Colonic mucosa (tissue), 4 donors: ENCODE measurements around the gene MYLK. TPM values are rescaled to one million over a fixed set of nuclear protein-coding genes. Genes with fewer than 3 reads are reported as not detected.

Experiments used
- DNase-seq: peaks from one replicate; pipeline ENCODE4 v3.0.0-alpha.2; 2020
- H3K27ac ChIP-seq: fragments of 200-600 bp; one replicate; pipeline ENCODE4 v1.8.0; 2021
- H3K27me3 ChIP-seq: fragments of 200-600 bp; one replicate; pipeline ENCODE4 v1.8.0; 2021
- H3K36me3 ChIP-seq: fragments of 200-600 bp; one replicate; pipeline ENCODE4 v1.8.0; 2021
- H3K4me1 ChIP-seq: fragments of 200-600 bp; one replicate; pipeline ENCODE4 v1.8.0; 2021; ENCODE audit warnings: mild to moderate bottlenecking
- H3K4me3 ChIP-seq: fragments of 200-600 bp; one replicate; pipeline ENCODE4 v1.8.0; 2021
- H3K9ac ChIP-seq, 2 donors: one replicate each; pipeline ENCODE4 v1.7.0; 2013; ENCODE audit warnings: control low read depth in 2 of 2, low read depth in 2 of 2, low read length in 2 of 2
- H3K9me3 ChIP-seq: fragments of 200-600 bp; one replicate; pipeline ENCODE4 v1.8.0; 2021
- CTCF ChIP-seq: fragments of 200-600 bp; IDR thresholded peaks from one replicate; pipeline ENCODE4 v1.8.0; 2022; ENCODE audit warnings: antibody characterized with exemption, mild to moderate bottlenecking
- intact Hi-C: fragments of 100-400 bp; cut with DNase I; formaldehyde crosslinking; loops from one replicate; pipeline ENCODE4 v1.14.1; 2022
- total RNA-seq, 2 donors: library from RNA; stranded (reverse); fragmentation: NEBNext Ultra II Directional in 1 of 2; extraction: Animal tissue kit (Norgen Biotek cat#: 25700) in 1 of 2; gene quantifications; one replicate each; pipeline ENCODE4 v1.2.1, GENCODE V29; 2021
- donor health status: healthy.
- donor health status: DM: no; HTN: no; CAD: no.
- donor health status: DM: no; HTN: no; CAD: no.

Gene MYLK
- total RNA-seq, 2 donors from 2014 or later: 58.8 to 267 TPM

DNA sequence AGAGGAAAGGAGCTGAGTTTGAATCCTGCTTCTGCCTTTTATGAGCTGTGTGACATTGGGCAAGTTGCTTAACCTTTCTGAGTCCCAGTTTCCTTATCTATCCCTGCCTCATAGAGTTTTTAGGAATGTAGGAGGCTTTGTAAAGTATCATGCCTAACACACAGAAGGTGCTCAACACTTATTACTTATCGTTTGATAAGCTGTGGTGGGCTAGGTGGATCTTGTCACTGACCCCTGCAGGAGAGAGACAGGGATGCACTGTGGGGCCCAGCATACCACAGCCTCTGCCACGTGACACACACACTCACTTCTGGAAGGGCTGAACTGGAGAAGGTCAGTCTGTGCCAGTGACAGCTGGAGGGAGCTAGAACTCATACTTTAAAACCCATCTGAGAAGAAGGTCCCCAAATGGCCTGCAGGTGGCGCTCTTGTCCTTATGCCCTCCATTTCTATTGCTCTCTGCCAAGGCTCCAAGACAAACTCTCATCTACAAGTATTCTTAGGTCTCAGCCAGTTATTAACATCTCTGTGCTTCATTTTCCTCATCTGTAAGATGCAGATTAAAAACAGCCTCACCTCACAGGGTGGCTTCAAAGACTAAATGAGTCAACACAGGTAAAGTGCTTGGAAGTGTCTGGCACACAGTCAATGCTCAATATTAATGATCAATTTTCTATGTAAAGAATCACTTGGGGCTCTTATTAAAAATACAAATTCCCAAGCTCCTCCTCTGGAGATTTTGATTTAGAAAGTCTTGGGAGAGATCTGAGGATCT, 241.8 kb downstream of the MYLK start:
- Histone ChIP-seq H3K36me3 (no peaks in the 10 kb centered on the region), H3K27me3 (no peaks in the 10 kb centered on the region), H3K4me3 (no peak overlapping the region), H3K9ac (no peak overlapping the region), H3K9me3 (no peaks in the 10 kb centered on the region), H3K27ac (no peak overlapping the region), H3K4me1 (no peaks in the 10 kb centered on the region)
- peak; percentile 81 for DNase-seq
- peak; percentile 81 for TF ChIP-seq CTCF
- intact Hi-C loops: no loop called here

DNA sequence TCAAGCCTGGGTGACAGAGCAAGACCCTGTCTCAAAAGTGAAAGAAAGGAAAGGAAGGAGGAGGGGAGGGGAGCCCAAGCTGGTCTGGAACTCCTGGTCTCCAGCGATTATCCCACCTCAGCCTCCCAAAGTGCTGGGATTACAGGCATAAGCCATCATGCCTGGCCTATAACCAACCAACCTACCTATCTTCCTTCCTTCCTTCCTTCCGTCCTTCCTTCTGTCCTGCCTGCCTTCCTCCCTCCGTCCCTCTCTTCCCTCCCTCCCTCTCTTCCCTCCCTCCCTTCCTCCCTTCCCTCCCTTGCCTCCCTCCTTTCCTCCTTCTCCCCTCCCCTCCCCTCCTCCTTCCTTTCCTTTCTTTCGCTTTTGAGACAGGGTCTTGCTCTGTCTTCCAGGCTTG, 242.6 kb downstream of the MYLK start:
- H3K4me1 ChIP-seq: no peaks in the 10 kb centered on the region
- intact Hi-C loops: no loop called here
- H3K36me3 ChIP-seq: no peaks in the 10 kb centered on the region

GRCh38 chr3:123640740-123641462, 243.2 kb downstream of the MYLK start:
- DNase-seq: no peak
- Histone ChIP-seq H3K36me3 (no peaks in the 10 kb centered on the region), H3K9me3 (no peaks in the 10 kb centered on the region), H3K4me3 (no peak overlapping the region), H3K9ac (no peak overlapping the region), H3K27me3 (no peaks in the 10 kb centered on the region), H3K4me1 (no peaks in the 10 kb centered on the region), H3K27ac (no peak overlapping the region)
- intact Hi-C loops: no loop called here
- TF ChIP-seq CTCF: no peak

More for the DNA sequence above, 242.6 kb downstream of the MYLK start:
- Histone ChIP-seq H3K4me3 (no peak overlapping the region), H3K9me3 (no peaks in the 10 kb centered on the region), H3K9ac (no peak overlapping the region), H3K27ac (no peak overlapping the region), H3K27me3 (no peaks in the 10 kb centered on the region)
- no peak for DNase-seq
- no peak for TF ChIP-seq CTCF

- Histone ChIP-seq H3K9me3 (no peaks in the 10 kb centered on the region), H3K27ac (no peak overlapping the region), H3K9ac (no peak overlapping the region), H3K27me3 (no peaks in the 10 kb centered on the region), H3K4me1 (no peaks in the 10 kb centered on the region), H3K4me3 (no peak overlapping the region), H3K36me3 (no peaks in the 10 kb centered on the region)
- no peak for TF ChIP-seq CTCF
- no peak for DNase-seq
- intact Hi-C loops: no loop called here
Measured at GRCh38 chr3:123640311-123640710, 243.8 kb downstream of the MYLK start.

DNA sequence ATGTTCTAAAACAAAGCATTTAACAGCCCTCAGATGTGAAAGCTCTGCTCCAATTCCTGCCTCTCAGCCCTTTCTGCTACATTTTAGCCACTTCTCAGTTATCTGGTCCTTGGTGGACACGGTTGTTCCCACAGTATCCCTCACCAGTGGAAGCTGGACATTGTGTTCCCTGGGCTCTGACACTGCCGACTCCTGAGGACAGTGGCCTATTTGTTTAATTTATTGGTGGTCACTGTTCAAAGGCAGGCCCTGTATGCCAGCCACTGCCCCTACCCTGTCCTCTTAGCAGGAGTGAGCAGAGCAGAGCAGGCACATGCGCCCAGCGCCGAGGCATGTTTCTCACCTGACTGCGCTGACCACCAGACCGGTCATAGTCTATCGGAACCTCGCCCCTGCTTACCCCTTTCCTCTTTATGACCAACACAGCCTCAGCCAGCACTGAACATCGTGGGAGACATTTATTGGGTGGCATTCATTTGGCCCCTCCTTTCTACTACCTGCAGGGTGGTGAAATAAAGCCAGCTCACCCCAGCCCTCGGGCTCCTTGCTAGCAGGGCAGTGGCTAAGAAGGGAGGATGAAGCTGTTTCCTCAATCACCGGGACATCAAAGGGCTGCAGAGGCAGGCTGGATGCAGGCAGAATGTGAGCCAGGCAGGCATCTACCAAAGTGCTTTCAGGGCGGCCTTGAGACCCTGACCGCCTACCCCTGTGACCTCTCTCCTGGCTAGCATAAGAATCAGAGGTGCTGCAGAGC, 245.0 kb downstream of the MYLK start:
- no peaks in the 10 kb centered on the region for H3K4me1 ChIP-seq
- no peak overlapping the region for H3K4me3 ChIP-seq
- intact Hi-C loops: no loop called here
- H3K27me3 ChIP-seq: no peaks in the 10 kb centered on the region
- H3K36me3 ChIP-seq: no peaks in the 10 kb centered on the region
- no peak overlapping the region for H3K27ac ChIP-seq
- H3K9ac ChIP-seq: no peak overlapping the region
- H3K9me3 ChIP-seq: no peaks in the 10 kb centered on the region
- DNase-seq: no peak
- no peak for TF ChIP-seq CTCF
